NK-92 (cell line): ENCODE measurements around the gene SMC2.

Experiments
- DNase-seq: peaks from one replicate; lab custom pipeline; 2025; ENCODE audit not compliant: unreplicated experiment; lab: John Stamatoyannopoulos, UW

The SMC2 gene

DNA sequence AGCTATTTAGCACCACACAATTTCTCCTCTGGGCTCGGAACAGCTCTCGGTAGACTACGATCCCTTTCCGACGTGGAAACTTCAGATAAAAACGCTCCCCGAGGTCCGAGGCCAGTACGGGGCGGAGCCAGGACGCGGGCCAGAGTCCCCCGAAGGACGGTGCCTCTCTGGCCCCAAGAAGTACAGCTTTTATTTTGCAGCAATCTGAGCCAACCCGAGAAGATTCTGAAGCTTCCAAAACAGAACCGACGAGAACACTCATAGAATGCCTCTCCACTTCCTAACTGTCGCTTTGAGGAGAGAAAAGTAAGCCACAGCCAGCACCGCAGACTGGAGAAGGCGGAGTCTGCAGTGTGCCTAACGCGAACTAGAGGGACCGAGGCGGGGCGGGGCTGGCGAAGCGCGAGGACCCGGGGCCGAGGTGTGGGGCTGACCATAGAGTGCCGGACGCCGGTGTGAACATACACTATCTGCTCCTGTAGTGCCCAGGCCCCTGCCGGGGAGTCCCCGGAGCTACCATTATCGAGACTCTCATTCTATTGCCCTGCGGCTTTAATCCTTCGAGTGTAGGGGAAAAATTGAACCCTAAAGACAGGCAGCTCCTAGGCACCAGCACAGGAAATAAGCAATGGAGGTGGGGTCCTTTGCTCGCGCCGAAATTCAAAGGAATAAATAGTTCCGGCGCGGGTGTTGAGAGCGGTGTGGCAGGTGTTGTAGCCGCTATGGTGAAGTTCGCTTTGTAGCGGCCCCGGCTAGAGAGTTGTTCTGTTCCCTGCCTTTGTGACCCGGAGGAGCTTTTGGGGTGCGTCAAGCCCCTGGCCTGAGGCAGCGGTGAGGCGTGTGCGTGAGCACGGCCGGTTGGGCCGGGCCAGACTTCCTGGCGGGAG, at the start of gene SMC2:
Gene SMC2 (plus strand): TSS at position 663 of the 887 bp plus-strand sequence. CDS start 1,076 bp downstream, outside the sequence.
- DNase-seq, result peak; percentile 46

DNA sequence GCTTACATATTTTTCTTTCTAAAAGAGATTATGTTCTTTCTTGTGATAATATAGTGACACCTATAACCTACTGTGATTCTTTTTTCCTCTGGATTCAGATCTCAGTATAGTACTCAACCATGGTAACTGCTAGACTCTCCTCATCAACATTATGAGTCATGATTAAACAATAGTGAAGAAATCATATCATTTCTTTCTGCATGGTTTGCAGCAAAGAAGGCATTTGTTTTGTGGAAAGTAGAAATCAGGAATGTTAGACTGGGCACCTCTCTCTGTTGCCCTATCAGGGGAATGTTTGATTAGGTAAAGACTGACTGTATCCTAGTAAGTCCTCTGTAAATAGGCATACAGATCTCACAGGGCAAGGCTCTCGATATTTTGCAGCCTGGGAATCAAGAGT, 25.6 kb upstream of the SMC2 start:
- no peak for DNase-seq

DNA sequence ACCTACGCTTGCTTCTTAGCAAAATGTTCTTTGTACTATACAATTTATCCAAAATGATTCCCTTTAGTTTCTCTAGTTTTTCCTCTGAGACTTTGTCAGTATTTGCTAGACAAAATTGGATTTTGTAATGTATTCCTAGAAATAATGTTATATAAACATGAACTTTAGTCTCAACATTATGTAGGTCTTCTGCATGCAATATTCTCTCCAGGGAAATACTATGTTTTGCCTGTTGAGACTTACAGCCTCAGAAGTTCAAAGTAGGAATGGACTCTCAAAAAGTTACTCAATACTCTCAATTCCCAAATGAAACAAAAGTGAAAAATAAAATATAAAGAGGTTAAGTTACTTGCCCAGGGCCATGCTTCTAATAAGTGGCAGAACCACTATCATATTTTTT, 24.8 kb upstream of the SMC2 start:
- no peak for DNase-seq

DNA sequence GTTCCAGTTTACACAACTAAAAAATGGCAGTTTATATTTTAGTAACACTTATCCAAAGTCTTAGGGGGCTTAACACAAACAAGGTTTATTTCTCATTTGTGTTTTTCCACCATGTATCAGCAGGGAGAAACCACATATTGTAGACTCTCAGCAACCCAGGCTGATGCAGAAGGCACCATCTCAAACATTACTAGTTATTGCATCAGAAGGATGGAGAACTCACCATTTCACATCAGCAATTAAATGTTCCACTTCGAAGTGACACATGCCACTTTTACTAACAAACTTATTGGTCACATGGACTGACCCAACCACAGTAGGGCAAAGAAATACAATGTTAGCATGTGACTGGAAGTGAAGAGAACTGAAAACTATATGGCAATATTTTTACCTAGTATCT, 22.5 kb upstream of the SMC2 start:
- DNase-seq, result no peak

DNA sequence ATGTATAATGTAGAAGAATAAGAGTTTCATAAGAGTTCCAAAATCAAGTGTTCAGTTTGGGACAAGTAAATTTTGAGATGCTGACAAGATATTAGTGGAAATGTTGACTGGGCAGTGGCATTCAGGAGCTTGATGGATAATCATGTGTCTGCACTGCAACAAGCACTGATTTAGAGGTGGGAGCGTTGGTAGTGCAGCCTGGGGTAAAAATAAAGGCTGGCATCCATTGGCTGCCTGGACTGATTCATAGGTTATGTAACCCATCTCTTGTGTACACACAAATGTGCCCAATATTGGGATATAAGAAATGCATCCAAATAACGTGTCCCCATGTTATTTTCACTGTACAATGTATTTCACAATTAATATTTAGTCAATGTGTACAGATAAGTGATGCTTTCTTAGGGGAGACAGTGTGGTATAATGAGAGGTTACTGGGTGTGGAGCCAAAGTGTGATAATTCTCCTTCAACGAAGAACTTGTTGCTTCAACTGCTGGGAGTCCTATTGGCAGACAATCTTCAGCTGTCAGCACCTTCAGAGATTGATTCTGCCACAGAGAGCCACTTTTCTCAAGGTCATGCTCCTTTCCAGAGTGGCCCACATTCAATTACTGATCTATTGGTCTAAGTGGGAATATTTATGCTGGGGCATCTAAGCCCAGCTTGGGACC, 20.9 kb upstream of the SMC2 start:
- no peak for DNase-seq

DNA sequence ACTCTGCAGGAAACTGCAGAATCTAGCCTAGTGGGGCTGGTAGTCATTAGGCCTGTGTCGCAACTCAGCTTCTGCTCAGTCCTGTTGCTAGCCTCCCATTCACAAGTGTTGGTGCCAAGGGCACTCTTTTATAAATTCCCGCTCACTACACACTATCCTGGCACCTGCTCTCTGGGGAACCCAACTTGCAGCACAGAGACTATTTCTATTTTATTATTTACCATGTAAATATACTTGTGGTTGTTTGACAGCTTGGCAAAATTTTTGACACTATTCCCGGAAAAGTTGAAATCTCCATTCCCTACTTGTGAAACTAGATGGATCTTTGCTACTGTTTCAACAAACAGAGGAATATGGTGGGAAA, 20.4 kb upstream of the SMC2 start:
- no peak for DNase-seq

DNA sequence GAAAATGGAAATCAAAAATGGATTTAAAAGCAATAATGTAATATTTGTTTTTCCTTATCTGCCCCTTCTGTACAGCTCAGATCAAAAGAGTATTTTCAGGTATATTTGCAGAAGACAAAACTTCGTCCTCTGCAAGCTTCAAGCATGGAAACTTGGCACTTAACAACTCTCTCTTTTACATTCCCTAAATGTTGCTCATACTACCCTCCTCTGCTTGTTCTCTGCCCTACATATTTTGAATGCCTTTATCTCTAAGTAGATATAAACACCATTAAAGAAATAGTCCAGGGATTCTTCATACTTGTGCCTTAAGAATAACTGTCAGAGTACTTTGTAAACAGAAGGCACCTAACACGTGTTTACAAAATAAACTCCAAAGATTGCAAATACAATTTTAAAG, 19.2 kb upstream of the SMC2 start:
- DNase-seq, result no peak

DNA sequence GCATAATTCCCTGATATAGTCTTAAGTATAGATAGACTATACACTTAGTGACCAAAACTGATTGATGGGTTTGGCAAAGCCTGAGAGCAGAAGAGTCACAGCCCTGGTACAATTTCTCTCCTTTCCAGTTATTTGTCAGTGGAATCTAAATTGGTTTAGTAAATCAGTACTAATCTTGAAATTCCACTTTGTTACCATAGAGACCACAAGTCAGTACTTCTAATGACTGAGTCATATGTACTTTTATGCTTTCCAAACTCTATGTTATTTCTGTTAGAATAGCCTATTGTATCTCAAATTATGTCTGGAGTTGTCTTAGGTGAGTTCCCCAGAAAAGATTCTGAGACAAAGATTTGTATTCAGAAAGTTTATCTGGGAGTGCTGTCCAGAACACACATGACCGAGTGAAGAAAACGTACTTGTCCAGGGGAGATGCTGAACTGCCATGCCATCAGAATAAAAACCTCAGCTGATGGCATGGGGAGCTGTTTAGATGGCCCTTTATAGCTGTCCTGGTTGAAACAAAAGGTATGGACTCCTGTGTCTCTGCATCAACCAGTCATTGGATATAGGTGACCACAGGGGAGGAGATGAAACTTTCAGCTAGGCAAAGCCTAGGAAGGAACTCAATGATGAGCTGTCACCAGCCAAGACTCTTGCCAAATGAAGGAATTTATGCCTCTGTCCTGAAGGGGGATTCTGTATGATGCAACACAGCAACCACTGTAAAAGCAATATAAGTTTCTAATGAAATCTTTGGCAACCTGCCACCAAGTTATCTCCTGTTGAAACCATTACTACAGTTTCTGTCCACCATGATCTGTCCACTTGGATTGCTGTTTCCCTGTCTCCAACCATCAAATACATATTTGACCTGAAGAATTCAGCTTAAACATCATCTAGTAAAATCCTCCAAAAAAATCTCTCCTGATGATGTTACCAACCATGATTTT, 18.0 kb upstream of the SMC2 start:
- no peak for DNase-seq

DNA sequence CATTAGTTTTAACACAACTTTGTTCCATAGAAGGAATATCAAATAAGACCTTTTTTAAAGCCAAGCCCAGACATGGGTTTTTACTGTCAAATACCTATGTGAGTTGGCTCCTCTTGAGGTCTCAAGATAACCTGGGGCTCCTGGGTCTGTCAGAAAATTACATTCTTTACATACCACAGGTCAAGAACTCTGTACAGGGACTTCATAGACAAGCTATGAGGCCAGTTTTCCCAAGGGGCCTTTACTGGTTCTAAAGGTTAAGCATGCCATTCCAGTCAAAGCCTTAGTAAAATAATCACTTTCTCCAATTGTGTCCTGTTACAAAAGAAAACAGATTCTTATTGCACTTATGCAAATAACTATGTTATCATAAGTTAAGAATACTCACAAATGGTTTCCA, 15.5 kb upstream of the SMC2 start:
- DNase-seq, result no peak

DNA sequence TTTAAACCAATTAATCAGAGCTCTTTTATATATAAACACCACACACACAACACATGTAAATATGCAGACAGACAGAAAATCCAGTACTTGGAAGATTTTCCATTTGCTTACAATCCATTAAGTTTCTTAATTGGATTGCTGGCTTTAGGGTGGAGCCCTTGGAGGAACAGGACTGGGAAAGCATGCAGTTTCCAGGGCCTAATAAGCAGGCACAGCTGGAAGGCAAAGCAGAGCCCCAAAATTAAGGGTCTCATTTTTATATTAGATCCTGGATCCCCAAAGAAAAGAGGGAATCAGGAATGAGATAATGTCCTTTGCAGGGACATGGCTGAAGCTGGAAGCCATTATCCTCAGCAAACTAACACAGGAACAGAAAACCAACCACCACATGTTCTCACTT, 13.1 kb upstream of the SMC2 start:
- no peak for DNase-seq

DNA sequence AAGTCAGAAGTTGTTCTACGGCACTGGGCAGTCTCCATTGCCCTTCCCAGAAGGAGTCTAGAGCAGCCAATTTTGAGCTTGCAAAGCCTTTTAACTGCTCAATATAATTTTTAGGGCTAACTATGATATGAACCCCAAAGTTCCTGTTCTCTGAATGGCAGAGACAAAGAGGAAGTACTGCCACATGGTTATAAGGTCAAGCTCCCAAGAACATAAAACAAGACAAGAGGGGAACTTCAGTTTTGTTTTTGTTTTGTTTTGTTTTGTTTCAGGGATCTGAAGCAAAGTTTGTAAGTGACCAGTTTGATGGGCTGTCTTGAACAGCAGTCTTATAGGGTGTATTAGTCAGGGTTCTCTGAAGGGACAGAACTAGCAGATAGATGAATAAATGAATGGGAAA, 11.9 kb upstream of the SMC2 start:
- DNase-seq, result no peak

DNA sequence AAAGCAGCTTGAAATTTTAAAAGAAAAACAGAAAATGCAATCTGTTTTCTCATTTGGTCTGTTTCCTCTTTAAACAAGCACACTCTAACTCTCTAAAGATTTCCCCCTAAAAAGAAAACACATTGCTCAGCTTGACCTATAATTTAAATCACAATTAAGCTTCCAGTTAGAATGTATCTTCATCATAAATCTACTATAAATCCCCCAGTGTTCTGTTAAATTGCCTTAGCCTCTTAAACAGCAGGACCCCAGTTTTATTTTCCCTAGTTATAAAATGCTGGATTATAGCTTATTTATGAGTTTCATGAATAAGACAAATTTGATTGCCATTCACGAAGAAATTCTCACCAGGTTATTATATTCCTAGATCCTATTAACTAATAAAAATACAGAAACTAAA, 8.6 kb upstream of the SMC2 start:
- DNase-seq, result no peak

DNA sequence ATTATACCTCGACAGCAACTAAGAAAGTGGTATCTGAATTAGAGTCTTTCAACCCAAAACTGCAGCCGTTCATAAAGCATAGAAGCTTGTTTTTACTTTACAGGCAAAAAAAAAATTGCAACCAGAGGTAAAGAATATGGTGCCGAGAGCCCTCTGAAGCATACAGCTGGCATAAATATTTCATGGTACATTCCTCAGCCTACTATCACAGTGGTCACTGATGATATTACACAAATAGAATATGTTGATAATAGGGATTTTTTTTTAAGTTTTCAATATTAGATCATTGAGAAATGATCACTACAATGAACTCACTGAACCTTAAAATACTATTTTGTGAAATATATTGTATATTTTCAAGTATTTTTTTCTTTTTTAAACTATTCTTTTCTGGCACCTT, 6.2 kb upstream of the SMC2 start:
- no peak for DNase-seq

DNA sequence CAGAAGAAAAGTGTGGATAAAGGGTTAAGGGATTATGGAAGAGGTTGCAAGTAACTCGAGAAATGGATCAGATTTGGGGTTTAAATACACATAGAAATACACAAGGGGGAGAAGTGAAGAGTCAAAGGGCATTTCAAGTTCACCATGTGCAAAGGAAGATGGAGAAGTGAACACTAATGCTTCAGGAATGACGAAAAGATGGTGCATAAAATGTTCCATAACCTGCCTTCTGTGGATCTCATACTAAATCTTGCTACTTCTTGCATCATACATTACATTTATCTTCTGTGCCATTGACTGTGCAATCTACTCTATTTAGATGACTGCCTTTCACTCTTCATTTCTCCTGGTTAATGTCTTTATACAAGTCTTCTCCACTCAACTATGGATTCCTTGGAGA, 5.7 kb upstream of the SMC2 start:
- DNase-seq, result no peak

DNA sequence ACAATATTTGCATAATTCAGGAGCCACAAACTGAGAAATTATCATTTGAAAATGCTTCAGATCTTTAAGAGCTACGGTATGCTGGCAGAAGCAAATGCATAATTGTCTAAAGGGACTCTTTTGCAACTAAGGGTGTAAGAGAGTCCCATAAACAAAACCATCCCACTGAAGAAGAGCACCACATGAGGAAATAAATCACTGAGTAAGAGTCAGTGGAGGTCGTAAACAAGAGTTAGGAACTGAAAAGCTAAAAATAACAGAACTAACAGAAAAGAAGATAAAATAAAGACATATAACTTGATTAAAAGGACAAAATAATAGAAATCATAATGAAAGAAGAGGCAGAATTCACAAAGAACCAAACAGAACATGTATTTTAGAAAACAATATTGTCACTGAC, 3.5 kb upstream of the SMC2 start:
- no peak for DNase-seq

DNA sequence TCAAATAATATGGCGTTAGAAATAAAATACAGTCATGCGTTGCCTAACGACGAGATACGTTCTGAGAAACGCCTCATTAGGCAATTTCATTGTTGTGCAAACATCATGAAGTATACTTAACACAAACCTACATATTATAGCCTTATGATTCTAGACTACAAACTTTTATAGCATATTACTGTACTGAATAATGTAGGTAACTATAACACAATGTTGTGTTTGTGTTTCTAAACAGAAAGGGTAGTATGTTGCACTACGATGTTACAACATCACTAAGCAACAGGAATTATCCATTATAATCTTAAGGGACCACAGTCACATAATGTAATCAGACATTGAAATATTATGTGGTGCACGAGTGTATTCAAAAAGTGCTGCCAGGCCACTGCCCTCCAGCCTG, 3.0 kb upstream of the SMC2 start:
- DNase-seq, result no peak

DNA sequence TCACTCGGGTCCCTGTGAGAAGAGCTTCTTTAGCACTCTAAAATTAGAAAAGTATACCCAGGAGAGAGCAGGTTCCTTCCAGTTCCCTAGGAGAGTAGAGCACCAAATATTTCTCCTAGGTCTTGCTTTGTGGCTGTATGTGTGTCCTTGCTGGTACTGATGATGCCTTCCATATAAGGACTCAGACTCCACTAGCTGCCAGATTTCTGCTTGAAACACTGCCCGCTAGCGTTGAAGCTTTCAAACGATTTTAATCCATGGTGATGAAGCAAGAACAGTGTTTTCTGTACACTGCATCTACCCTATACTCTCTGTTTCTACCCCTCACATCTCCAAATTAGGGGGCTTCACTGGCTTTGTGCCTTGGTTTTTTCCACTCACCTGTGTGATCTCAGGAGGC, 2.4 kb upstream of the SMC2 start:
- no peak for DNase-seq

DNA sequence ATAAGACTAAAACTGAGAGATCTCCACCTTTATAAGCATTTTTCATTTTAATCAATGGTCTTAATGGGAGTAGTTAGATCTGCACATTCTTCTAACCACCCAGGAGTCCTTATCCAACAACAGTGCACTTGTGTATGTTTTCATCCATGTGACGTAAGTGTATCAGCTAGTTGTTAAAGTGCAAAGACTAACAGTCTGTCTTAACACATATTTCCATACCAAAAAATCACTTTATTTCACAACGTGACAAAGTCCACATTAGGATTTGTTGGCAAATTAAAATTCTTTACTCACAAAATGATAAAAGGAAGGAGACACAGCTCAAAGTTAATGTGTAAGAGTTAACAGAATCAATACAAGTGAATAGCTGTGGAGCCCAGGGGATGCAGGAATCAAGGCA, 1.9 kb upstream of the SMC2 start:
- no peak for DNase-seq

DNA sequence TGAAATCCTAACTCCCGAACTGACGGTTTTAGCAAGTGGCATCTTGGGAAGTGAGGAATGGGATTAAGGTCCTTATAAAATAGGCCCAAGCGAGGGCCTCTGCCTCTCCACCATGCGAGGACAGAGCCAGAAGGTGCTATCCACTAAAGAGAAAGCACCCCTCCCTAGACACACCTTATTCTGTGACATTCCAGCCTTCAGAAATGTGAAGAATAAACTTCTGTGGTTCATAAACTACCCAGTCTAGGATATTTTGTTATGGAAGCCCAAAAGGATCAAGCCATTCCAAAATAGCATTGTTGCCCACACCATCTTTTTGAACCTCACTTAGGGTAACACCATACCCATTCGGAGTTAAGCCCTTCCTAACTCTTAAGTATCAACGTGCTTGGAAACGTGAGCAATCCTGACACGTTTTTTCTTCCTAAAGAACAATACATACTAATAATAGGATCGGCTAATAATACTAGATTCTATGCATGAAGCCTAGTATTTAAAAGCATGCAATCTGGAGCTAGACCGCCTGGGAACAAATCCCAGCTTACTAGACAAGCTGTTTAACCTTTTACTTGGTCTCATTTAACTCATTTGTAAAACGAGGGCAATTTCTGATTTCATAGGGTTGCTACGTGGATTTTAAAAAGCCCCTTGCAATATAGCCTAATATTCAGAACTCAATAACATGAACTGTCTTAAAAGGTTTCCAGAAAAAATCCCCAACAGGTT, 1.1 kb upstream of the SMC2 start:
- DNase-seq, result no peak

DNA sequence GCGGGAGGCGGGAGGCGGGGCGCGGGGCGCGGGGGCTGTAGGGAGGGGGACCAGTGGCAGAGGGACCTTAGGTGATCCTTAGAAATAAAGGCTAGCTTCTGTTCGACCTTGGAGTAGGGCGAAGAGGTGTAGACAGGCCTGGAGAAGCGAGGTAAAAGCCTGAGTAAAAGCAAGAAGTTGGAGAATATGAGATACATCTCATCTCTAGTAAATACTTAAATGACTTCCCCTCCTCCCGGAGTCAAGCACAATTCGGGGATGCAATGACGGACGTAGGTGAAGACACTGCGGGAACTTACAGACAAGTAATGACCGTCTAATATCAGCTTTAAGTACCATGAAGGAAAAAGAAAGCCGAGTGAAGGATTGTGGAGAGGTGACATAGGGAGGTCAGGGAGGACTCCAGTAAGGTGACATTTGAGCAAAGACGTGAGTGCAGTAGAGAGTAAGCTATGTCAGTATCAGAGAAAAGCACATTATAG, 466 bp downstream of the SMC2 start:
- DNase-seq, result no peak

DNA sequence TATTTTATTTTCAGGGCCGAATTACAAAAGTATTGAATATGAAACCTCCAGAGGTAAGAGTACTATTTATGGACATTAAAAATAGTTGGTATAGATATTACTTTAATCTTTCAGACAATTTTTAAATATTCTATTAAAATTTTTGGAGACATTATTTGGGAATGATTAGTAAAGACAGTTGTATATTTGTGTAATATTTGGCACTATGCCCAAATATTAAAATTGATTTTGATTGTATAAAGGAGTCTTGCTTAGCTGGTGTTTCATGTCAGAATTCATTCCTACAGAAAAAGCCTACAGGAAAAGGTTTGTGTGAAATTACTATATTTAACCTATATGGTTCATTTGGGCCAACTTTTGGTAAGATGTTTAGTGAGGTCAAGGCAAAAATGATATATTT, 5.5 kb downstream of the SMC2 start:
- DNase-seq, result no peak
